ENCODE measurements around the gene ERCC3. TPM values are rescaled to one million over a fixed set of nuclear protein-coding genes. Genes with fewer than 3 reads are reported as not detected.
"Not testable (repeated sequence)": the region's sequence is repeated elsewhere in the genome, so short reads cannot be mapped to it uniquely, and the experiment has no call there.

Gene ERCC3
- total RNA-seq, 3 donors from 2014 or later, result 26.7 to 35.7 (median 33.6) TPM

- no peak for ATAC-seq
These were observed 68.6 kb downstream of the ERCC3 start for GRCh38 chr2:127225186-127225960.

GRCh38 chr2:127224135-127224534 is 69.8 kb downstream of the ERCC3 start:
- intact Hi-C loops (cut with DNase I, micrococcal nuclease); H3K4me3 ChIP-seq; ATAC-seq; H3K9me3 ChIP-seq; DNase-seq; H3K36me3 ChIP-seq (ENCODE audit: low read depth): not testable (repeated sequence)
- H3K4me1 ChIP-seq (ENCODE audit: low read depth), result peaks cover 24% of the 10 kb centered on the region

More at GRCh38 chr2:127225186-127225960, 68.6 kb downstream of the ERCC3 start:
- Histone ChIP-seq H3K4me3 (no peak overlapping the region), H3K4me1 (ENCODE audit: low read depth) (peaks cover 17% of the 10 kb centered on the region), H3K9me3 (no peaks in the 10 kb centered on the region), H3K36me3 (ENCODE audit: low read depth) (no peaks in the 10 kb centered on the region)
- DNase-seq, result no peak
- no peak for TF ChIP-seq CTCF (IDR thresholded peaks at IDR 0.05)
- intact Hi-C loops (cut with DNase I, micrococcal nuclease), result no loop called here

- ATAC-seq (peak; percentile 33), DNase-seq (no peak)
- no peak overlapping the region for H3K4me3 ChIP-seq
- H3K4me1 ChIP-seq (ENCODE audit: low read depth), result peaks cover 18% of the 10 kb centered on the region
- intact Hi-C loops (cut with DNase I, micrococcal nuclease), result no loop called here
- H3K9me3 ChIP-seq, result no peaks in the 10 kb centered on the region
- H3K36me3 ChIP-seq (ENCODE audit: low read depth), result no peaks in the 10 kb centered on the region
- no peak for TF ChIP-seq CTCF (IDR thresholded peaks at IDR 0.05)
These were observed 73.0 kb downstream of the ERCC3 start for GRCh38 chr2:127220768-127221527.

- Histone ChIP-seq H3K9me3 (no peaks in the 10 kb centered on the region), H3K4me3 (no peak within 1 kb of the TSS), H3K36me3 (ENCODE audit: low read depth) (no peaks in the 10 kb centered on the region), H3K4me1 (ENCODE audit: low read depth) (peaks cover 12% of the 10 kb centered on the region)
- intact Hi-C loops (cut with DNase I, micrococcal nuclease), result no loop called here
- DNase-seq, result no peak
- ATAC-seq, result peak; percentile 20
- no peak for TF ChIP-seq CTCF (IDR thresholded peaks at IDR 0.05)
These were observed 73.7 kb downstream of the ERCC3 start, which contains the start of gene CYP27C1 for GRCh38 chr2:127220102-127220767. TSS of gene CYP27C1 (minus strand) at chr2:127220299. CDS start at chr2:127220270, 29 bp downstream.

- no peaks in the 10 kb centered on the region for H3K36me3 ChIP-seq (ENCODE audit: low read depth)
- H3K4me3 ChIP-seq, result no peak overlapping the region
- peak; percentile 36 for ATAC-seq
- peak in 1 of 3 donors; percentile 39 for DNase-seq
- peaks cover 12% of the 10 kb centered on the region for H3K4me1 ChIP-seq (ENCODE audit: low read depth)
- H3K9me3 ChIP-seq, result no peaks in the 10 kb centered on the region
- TF ChIP-seq CTCF (IDR thresholded peaks at IDR 0.05), result no peak
- intact Hi-C loops (cut with DNase I, micrococcal nuclease), result no loop called here
These were observed 74.5 kb downstream of the ERCC3 start for GRCh38 chr2:127219171-127220070.

All from mucosa of descending colon (tissue), 3 donors.